SK-N-SH treated with all-trans-retinoic acid at 6 μM for 48 hours (cell line): ENCODE data around the gene PEPD.

ENCODE experiments used
- ARNTL ChIP-seq: fragments of 450-650 bp; formaldehyde crosslinking; IDR thresholded peaks from 2 replicates; pipeline ENCODE4 v1.5.0; 2020; ENCODE audit warnings: low read depth, mild to moderate bottlenecking, moderate library complexity, borderline replicate concordance
- BACH2 ChIP-seq: fragments of 250-450 bp; sonication (Bioruptor Pico); IDR thresholded peaks from 2 replicates; pipeline ENCODE4 v1.9.0; 2021; ENCODE audit warnings: mild to moderate bottlenecking, borderline replicate concordance
- ESRRG ChIP-seq: fragments of 250-450 bp; sonication (Bioruptor Pico); IDR thresholded peaks from 2 replicates; pipeline ENCODE4 v1.6.1; 2021; ENCODE audit warnings: mild to moderate bottlenecking
- RARB ChIP-seq: fragments of 250-450 bp; sonication (Bioruptor Pico); IDR thresholded peaks from 2 replicates; pipeline ENCODE4 v1.8.0; 2021; ENCODE audit warnings: mild to moderate bottlenecking, moderate library complexity

DNA sequence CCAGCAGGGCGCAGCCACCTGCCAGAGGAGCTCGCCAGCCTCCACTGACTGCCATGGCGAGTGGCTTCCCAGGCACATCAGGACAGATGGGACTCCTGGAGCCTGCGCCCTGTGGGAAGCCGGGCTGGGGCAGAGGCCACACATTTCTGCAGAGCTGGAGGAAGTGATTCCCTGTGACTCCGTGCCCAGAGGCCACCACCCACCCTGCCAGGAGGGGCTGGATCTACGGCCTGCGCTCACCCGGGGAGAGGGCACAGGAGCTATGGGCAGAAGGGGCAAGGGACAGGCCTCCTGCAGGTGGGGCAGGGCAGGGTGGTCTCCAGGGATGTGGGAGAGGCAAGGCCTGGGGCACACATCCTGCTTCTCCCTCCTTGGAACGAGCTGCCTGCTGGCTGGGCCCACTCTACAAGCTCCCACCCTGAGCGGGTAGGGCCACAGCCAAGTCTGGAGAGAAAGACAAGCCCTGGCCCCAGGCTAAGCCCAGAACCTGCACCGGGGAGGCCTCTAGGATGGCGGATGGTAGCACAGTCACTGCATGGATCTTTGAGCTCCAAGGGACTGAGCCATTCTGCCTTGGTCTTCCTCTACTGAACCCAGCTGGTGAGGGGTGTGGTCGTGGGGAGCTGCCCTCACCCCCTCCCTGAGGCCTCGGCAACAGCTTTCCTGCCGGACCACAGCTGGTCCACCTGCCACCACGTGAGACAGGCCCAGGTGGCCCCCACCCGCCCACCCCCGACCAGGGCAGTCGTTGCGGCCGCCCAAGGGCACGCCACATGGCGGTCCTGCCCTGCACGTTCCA, 107.5 kb downstream of the PEPD start:
- no peak for TF ChIP-seq RARB
- TF ChIP-seq BACH2 (CRISPR knock-in tag): no peak
- no peak for TF ChIP-seq ESRRG
- no peak for TF ChIP-seq ARNTL
